HG03521 (cell line): ENCODE measurements around the gene KDM8.

Experiments used
- ATAC-seq: cut with Tn5 transposase; IDR thresholded peaks from one replicate; pipeline ENCODE4 v1.9.1; 2021; ENCODE audit warnings: mild to moderate bottlenecking, moderate library complexity; ENCODE audit not compliant: unreplicated experiment

Gene KDM8

GRCh38 chr16:27203507-27204311 is at the start of gene KDM8:
Gene KDM8, plus strand, starts transcription at chr16:27203526. Its CDS starts 6,598 bp downstream, at chr16:27210124.
- peak; percentile 84 for ATAC-seq

- ATAC-seq = no peak
These were observed 48.4 kb upstream of the KDM8 start for GRCh38 chr16:27154705-27155521.

- ATAC-seq = no peak
These were observed 46.7 kb upstream of the KDM8 start for GRCh38 chr16:27156579-27156978.

GRCh38 chr16:27161398-27161797 is 41.9 kb upstream of the KDM8 start:
- no peak for ATAC-seq

- ATAC-seq = no peak
These were observed 39.0 kb upstream of the KDM8 start for GRCh38 chr16:27164352-27164751.

GRCh38 chr16:27165576-27165975 is 37.8 kb upstream of the KDM8 start:
- no peak for ATAC-seq

- no peak for ATAC-seq
These were observed 34.5 kb upstream of the KDM8 start for GRCh38 chr16:27168790-27169189.

- ATAC-seq = no peak
These were observed 33.7 kb upstream of the KDM8 start for GRCh38 chr16:27169511-27170071.

GRCh38 chr16:27171584-27171983 is 31.7 kb upstream of the KDM8 start:
- no peak for ATAC-seq

- no peak for ATAC-seq
These were observed 29.3 kb upstream of the KDM8 start for GRCh38 chr16:27174007-27174406.

GRCh38 chr16:27174798-27175197 is 28.5 kb upstream of the KDM8 start:
- no peak for ATAC-seq

- no peak for ATAC-seq
These were observed 27.4 kb upstream of the KDM8 start for GRCh38 chr16:27175888-27176287.

GRCh38 chr16:27177031-27177774 is 26.1 kb upstream of the KDM8 start:
- ATAC-seq = no peak

GRCh38 chr16:27179500-27180072 is 23.7 kb upstream of the KDM8 start:
- peak; percentile 80 for ATAC-seq

- no peak for ATAC-seq
These were observed 22.1 kb upstream of the KDM8 start for GRCh38 chr16:27181019-27181790.

GRCh38 chr16:27182906-27183405 is 20.4 kb upstream of the KDM8 start:
- ATAC-seq = no peak

- no peak for ATAC-seq
These were observed 17.6 kb upstream of the KDM8 start for GRCh38 chr16:27185776-27186130.

- no peak for ATAC-seq
These were observed 14.7 kb upstream of the KDM8 start for GRCh38 chr16:27188633-27189032.

GRCh38 chr16:27189335-27189972 is 13.9 kb upstream of the KDM8 start:
- ATAC-seq = no peak
